Posterior cingulate gyrus (tissue), 11 donors: Measurements from ENCODE around the gene PLA2G7.

Source experiments
- DNase-seq, 10 donors: peaks; one replicate each; pipeline versions ENCODE4 v3.0.0 to v3.0.0-alpha.2; 2020 to 2021; ENCODE audit warnings: mixed read lengths in 3 of 10
- intact Hi-C: fragments of 100-400 bp; cut with DNase I; formaldehyde crosslinking; loops from one replicate; pipeline ENCODE4 v1.15.1; 2023

Gene PLA2G7

GRCh38 chr6:46690141-46690755 is 44.9 kb downstream of the PLA2G7 start:
- DNase-seq, result no peak

GRCh38 chr6:46689657-46690056 is 45.5 kb downstream of the PLA2G7 start:
- intact Hi-C loops, result no loop called here

More at GRCh38 chr6:46690141-46690755, 44.9 kb downstream of the PLA2G7 start:
- intact Hi-C loops, result no loop called here

GRCh38 chr6:46688966-46689335 is 46.2 kb downstream of the PLA2G7 start:
- DNase-seq, result peak in 1 of 10 donors; percentile 57
- intact Hi-C loops, result no loop called here

More at GRCh38 chr6:46689657-46690056, 45.5 kb downstream of the PLA2G7 start:
- no peak for DNase-seq

- DNase-seq, result peak in 2 of 10 donors; percentile 56 to 81
- intact Hi-C loops, result no loop called here
These were observed 46.8 kb downstream of the PLA2G7 start for GRCh38 chr6:46688117-46688965.

- intact Hi-C loops, result no loop called here
- peak in 1 of 10 donors; percentile 54 for DNase-seq
These were observed 47.5 kb downstream of the PLA2G7 start, which contains the start of gene TDRD6 for GRCh38 chr6:46687619-46688097. TDRD6 (plus strand) TSS chr6:46687885; CDS start chr6:46688129, 244 bp downstream.

- no peak for DNase-seq
These were observed 50.4 kb downstream of the PLA2G7 start for GRCh38 chr6:46684771-46685170.

GRCh38 chr6:46677314-46677654 is 57.9 kb downstream of the PLA2G7 start:
- DNase-seq, result no peak
- intact Hi-C loops, result no loop called here

More at GRCh38 chr6:46684771-46685170, 50.4 kb downstream of the PLA2G7 start:
- intact Hi-C loops, result no loop called here

GRCh38 chr6:46676604-46677313 is 58.4 kb downstream of the PLA2G7 start:
- intact Hi-C loops, result no loop called here
- DNase-seq, result no peak

GRCh38 chr6:46674410-46674809 is 60.8 kb downstream of the PLA2G7 start:
- DNase-seq, result no peak

GRCh38 chr6:46667377-46667776 is 67.8 kb downstream of the PLA2G7 start:
- peak in 1 of 10 donors; percentile 32 for DNase-seq
- intact Hi-C loops, result no loop called here

More at GRCh38 chr6:46674410-46674809, 60.8 kb downstream of the PLA2G7 start:
- intact Hi-C loops, result no loop called here

GRCh38 chr6:46661483-46661882 is 73.7 kb downstream of the PLA2G7 start:
- no peak for DNase-seq
- intact Hi-C loops, result no loop called here

- no peak for DNase-seq
- intact Hi-C loops, result no loop called here
These were observed 77.5 kb downstream of the PLA2G7 start for GRCh38 chr6:46657642-46658041.

GRCh38 chr6:46655803-46656202 is 79.4 kb downstream of the PLA2G7 start:
- DNase-seq, result peak in 2 of 10 donors; percentile 17 to 69
- intact Hi-C loops, result no loop called here
